ENCODE results near the gene JAM2. TPM values are rescaled to one million over a fixed set of nuclear protein-coding genes. Genes with fewer than 3 reads are reported as not detected.

The JAM2 gene
- total RNA-seq, 1 experiment from 2014 or later = 2.6 TPM

DNA sequence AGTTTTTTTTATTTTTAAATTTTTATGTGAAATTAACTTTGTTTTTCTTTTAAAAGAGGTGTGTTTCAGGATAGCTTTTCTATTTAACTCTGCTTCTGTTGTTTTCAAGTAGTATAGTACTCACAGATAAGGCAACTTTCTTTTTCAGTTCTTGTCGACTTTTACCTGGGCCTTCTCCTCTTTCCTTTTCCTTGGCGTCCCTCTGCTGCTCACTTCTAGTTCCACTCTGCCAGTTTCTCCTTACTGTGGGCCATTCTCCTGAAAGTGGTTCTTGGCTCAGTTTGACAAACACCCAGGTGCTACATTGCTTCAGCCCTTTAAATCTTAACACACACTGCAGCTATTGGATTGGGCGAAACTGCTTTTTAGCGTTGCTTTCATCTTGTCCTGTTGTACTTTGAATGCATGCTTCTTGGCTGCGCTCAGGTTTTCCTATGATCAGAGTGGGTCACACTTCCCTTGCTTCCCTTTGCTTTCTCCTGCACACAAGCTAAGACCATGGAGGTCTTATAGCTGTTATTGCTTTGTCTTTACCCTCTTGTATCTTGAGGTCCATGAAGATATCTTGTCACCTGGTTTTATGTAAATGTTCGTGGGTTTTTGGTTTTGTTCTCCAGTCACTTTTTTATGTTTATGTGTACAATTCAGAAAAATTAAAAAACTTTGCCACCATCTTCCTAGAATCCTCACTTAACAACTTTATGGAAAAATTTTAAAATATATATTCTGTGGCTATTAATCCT is 117.3 kb downstream of the JAM2 start:
- no peak for DNase-seq
- Histone ChIP-seq H3K9me3 (ENCODE audit: control insufficient read depth, low read depth, low read length) (no peaks in the 10 kb centered on the region), H3K4ac (ENCODE audit: low read depth, low read length) (no peak overlapping the region), H3K27me3 (ENCODE audit: insufficient read depth, low read length) (no peaks in the 10 kb centered on the region), H2AK5ac (ENCODE audit: insufficient read length, low read length) (no peak overlapping the region), H3K4me1 (ENCODE audit: insufficient read depth, low read length) (no peaks in the 10 kb centered on the region), H2BK120ac (ENCODE audit: low read depth, low read length, poor library complexity, severe bottlenecking) (no peak overlapping the region), H2BK15ac (ENCODE audit: low read depth, low read length) (no peak overlapping the region), H3T11ph (ENCODE audit: low read length) (no peak overlapping the region), H2AFZ (ENCODE audit: low read length) (no peak overlapping the region), H4K20me1 (ENCODE audit: control insufficient read depth, insufficient read depth, insufficient read length) (no peaks in the 10 kb centered on the region), H3K56ac (ENCODE audit: insufficient read length, low read depth, low read length) (no peak overlapping the region), H3K18ac (ENCODE audit: insufficient read length, low read depth, low read length) (no peak overlapping the region), H3K23ac (ENCODE audit: insufficient read length, low read depth, low read length) (no peak overlapping the region), H4K91ac (ENCODE audit: insufficient read length, low read depth, low read length) (no peak overlapping the region), H2BK5ac (ENCODE audit: insufficient read length, low read length) (no peak overlapping the region), H2BK20ac (ENCODE audit: low read depth, low read length, poor library complexity, severe bottlenecking) (no peak overlapping the region), H4K5ac (ENCODE audit: insufficient read length, low read depth, low read length) (no peak overlapping the region), H3K9ac (ENCODE audit: extremely low read depth, insufficient read length, low read length) (no peak overlapping the region), H3K23me2 (ENCODE audit: insufficient read length, low read depth, low read length, poor library complexity, severe bottlenecking) (no peaks in the 10 kb centered on the region), H3K79me1 (ENCODE audit: insufficient read depth, low read depth, low read length, poor library complexity, severe bottlenecking) (no peaks in the 10 kb centered on the region), H3K27ac (ENCODE audit: insufficient read length, low read depth, low read length) (no peak overlapping the region), H2BK12ac (ENCODE audit: insufficient read length, low read depth, low read length) (no peak overlapping the region), H3K79me2 (ENCODE audit: insufficient read depth, low read length) (no peaks in the 10 kb centered on the region), H3K4me2 (ENCODE audit: insufficient read depth, insufficient read length, low read length) (no peak overlapping the region), H4K8ac (replicated peaks; ENCODE audit: insufficient read length, low read depth, low read length) (no peak overlapping the region), H3K14ac (ENCODE audit: insufficient read depth, low read length) (no peak overlapping the region)
- H3K27ac Mint-ChIP-seq = peak overlapping the region in 2 of 3 experiments; percentile 38 to 44; a peak in 3 of 7 replicates
- H3K4me3 Mint-ChIP-seq = no peak overlapping the region
- TF ChIP-seq, protein P1, sequence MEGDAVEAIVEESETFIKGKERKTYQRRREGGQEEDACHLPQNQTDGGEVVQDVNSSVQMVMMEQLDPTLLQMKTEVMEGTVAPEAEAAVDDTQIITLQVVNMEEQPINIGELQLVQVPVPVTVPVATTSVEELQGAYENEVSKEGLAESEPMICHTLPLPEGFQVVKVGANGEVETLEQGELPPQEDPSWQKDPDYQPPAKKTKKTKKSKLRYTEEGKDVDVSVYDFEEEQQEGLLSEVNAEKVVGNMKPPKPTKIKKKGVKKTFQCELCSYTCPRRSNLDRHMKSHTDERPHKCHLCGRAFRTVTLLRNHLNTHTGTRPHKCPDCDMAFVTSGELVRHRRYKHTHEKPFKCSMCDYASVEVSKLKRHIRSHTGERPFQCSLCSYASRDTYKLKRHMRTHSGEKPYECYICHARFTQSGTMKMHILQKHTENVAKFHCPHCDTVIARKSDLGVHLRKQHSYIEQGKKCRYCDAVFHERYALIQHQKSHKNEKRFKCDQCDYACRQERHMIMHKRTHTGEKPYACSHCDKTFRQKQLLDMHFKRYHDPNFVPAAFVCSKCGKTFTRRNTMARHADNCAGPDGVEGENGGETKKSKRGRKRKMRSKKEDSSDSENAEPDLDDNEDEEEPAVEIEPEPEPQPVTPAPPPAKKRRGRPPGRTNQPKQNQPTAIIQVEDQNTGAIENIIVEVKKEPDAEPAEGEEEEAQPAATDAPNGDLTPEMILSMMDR (conservative IDR thresholded peaks at IDR 0.05) = no peak
- peaks cover 8 to 58% (median 51%) of the 10 kb centered on the region in 3 experiments; a peak in 5 of 7 replicates for H3K36me3 Mint-ChIP-seq (ENCODE audit: insufficient read depth in 1 of 3, low read depth in 3 of 3)
- H3K27me3 Mint-ChIP-seq (ENCODE audit: low read depth) = no peaks in the 10 kb centered on the region
- no peaks in the 10 kb centered on the region for H3K9me3 Mint-ChIP-seq
- WGBS (ENCODE audit: extremely low coverage, insufficient read length, low lambda C conversion rate) = no CpG with 5 or more reads among the region's 6 CpGs
- H3K4me1 Mint-ChIP-seq = no peaks in the 10 kb centered on the region
